AG04449 (cell line): Measurements from ENCODE around the gene SEPTIN10.

Experiments used
- CTCF ChIA-PET: fragments of 350-600 bp; formaldehyde crosslinking; extraction: SDS; loops from one replicate; lab custom pipeline; 2021; ENCODE audit warnings: antibody characterized with exemption; lab: Yijun Ruan, JAX
- POLR2A ChIA-PET: fragments of 400-600, 350-600 bp; formaldehyde crosslinking; extraction: SDS; loops from one replicate; lab custom pipeline; 2020; ENCODE audit warnings: antibody characterized with exemption, inconsistent platforms; lab: Yijun Ruan, JAX
- DNase-seq: peaks from one replicate; pipeline ENCODE4 v3.0.0-alpha.2; 2010; ENCODE audit warnings: low read depth, low spot score
- H3K4me3 ChIP-seq: 2 replicates; pipeline ENCODE4 v1.5.1; 2011; ENCODE audit warnings: low read depth, mild to moderate bottlenecking, control low read depth, low read length
- TF ChIP-seq, protein P1 (sequence below): IDR thresholded peaks from one replicate; pipeline ENCODE4 v1.5.1; 2011; ENCODE audit warnings: mild to moderate bottlenecking, moderate library complexity, low read length, control low read depth, inconsistent platforms; ENCODE audit not compliant: insufficient read depth; ENCODE audit errors: missing control alignments

Gene SEPTIN10

DNA sequence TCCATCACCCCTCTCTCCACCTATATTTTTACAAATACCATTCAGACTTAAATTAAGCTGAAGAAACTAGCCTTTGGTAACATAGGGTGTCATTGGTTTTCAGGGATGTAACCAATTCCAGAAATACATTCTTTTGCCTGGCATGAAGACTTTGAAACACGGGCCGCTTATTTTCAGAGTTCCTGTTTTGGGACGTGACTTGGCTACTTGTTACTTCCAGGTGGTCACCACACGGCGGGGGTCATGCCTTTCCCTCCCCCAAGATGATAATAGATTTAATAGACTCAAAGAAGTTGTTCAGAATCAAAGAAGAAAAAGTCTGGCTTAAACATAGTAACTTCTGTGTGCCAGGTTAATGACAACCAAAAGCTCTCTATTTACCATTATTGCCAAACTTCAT lies 110.6 kb downstream of the SEPTIN10 start:
- no peak overlapping the region for H3K4me3 ChIP-seq
- CTCF ChIA-PET = interaction anchor here (9.4 kb wide), 1 partner anchor 7 kb away, joined by 101 read pairs; no protein-coding TSS in a partner anchor
- TF ChIP-seq, protein P1, sequence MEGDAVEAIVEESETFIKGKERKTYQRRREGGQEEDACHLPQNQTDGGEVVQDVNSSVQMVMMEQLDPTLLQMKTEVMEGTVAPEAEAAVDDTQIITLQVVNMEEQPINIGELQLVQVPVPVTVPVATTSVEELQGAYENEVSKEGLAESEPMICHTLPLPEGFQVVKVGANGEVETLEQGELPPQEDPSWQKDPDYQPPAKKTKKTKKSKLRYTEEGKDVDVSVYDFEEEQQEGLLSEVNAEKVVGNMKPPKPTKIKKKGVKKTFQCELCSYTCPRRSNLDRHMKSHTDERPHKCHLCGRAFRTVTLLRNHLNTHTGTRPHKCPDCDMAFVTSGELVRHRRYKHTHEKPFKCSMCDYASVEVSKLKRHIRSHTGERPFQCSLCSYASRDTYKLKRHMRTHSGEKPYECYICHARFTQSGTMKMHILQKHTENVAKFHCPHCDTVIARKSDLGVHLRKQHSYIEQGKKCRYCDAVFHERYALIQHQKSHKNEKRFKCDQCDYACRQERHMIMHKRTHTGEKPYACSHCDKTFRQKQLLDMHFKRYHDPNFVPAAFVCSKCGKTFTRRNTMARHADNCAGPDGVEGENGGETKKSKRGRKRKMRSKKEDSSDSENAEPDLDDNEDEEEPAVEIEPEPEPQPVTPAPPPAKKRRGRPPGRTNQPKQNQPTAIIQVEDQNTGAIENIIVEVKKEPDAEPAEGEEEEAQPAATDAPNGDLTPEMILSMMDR = no peak
- no peak for DNase-seq
- POLR2A ChIA-PET = no interaction called here

DNA sequence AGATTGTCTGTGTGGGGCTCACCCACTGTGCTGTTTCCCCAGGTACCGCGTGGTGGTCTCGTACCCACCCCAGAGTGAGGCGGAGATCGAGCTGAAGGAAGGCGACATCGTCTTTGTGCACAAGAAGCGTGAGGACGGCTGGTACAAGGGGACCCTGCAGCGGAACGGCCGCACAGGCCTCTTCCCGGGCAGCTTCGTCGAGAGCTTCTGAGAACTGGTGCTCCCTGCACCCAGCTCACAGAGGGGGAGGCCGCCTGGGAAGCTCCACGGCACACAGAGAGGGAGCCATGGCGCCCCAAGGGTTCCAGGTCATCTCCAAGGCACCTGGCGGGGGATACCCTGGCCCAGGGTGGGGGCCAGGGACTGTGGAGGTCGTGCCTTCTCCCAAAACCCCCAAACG lies 112.3 kb downstream of the SEPTIN10 start:
- no peak for DNase-seq
- POLR2A ChIA-PET = no interaction called here
- no peak overlapping the region for H3K4me3 ChIP-seq
- CTCF ChIA-PET = interaction anchor here (9.4 kb wide), 1 partner anchor 9 kb away, joined by 101 read pairs; no protein-coding TSS in a partner anchor
- TF ChIP-seq, protein P1 = no peak

DNA sequence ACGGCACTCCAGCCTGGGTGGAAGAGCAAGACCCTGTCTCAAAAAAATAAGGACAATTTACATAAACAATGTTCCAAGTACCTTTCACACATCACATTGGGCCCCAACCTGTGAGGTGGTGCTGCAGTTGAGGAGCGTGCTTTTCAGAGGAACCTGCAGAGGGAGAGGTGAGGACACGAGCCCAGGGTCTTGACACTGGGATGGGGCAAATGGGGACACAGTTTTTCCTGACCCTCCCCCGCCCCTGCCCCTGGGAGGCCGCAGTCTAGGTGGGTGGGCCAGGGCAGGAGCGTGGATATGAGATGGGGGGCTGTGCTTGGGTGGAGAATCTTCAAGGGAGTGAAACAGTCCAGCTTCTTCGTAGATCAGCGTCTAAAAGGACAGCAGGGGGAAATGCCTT lies 112.9 kb downstream of the SEPTIN10 start:
- DNase-seq = no peak
- TF ChIP-seq, protein P1 = no peak
- no peak overlapping the region for H3K4me3 ChIP-seq
- CTCF ChIA-PET = interaction anchor here (9.4 kb wide), 1 partner anchor 10 kb away, joined by 101 read pairs; no protein-coding TSS in a partner anchor
- POLR2A ChIA-PET = no interaction called here

DNA sequence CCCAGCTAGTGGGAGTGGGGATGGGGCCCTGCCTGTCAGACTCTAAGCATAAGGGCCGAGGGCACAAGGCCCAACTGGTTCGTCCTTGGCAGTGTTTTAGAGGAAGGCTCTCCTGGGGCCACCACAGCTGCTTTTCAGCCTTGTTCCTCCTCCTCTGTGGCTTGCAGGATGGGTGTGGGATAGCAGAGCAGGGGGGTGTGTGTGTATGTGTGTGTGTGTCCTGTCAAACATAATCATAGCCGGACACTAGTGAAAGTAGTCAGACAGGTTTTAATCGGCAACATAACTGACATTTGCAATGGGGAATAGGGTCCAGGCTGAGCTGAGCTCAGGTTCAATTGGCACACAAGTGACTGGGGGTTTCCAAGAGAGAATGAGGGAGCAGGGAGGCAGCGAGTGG lies 114.2 kb downstream of the SEPTIN10 start:
- POLR2A ChIA-PET = no interaction called here
- no peak overlapping the region for H3K4me3 ChIP-seq
- DNase-seq = no peak
- TF ChIP-seq, protein P1 = no peak
- CTCF ChIA-PET = interaction anchor here (9.4 kb wide), 1 partner anchor 11 kb away, joined by 101 read pairs; no protein-coding TSS in a partner anchor

DNA sequence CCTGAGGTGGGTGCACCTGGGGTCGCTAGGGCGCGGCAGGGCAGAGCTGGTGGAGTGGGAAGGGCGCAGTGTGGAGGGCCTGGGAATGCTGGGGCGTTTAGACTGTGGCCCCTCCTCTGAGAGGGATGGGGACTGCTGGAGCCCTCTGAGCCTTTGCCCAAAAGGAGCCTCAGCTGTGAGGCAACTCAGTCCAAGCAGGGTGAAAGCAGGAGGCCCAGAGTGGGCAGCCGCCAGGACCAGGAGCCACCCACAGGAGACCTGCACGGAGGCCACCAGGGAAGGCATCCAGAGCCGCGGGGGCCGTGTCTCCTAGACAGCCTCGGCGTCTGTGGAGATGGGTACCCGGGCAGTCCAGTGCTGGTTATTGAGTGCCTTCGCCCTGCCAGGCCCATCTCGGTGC lies 114.9 kb downstream of the SEPTIN10 start:
- TF ChIP-seq, protein P1 = no peak
- H3K4me3 ChIP-seq = no peak overlapping the region
- DNase-seq = no peak
- ChIA-PET POLR2A (no interaction called here), CTCF (interaction anchor here (0.6 to 9.4 kb wide), 2 partner anchors 10 to 12 kb away, joined by 3 to 101 read pairs; no protein-coding TSS in a partner anchor)

DNA sequence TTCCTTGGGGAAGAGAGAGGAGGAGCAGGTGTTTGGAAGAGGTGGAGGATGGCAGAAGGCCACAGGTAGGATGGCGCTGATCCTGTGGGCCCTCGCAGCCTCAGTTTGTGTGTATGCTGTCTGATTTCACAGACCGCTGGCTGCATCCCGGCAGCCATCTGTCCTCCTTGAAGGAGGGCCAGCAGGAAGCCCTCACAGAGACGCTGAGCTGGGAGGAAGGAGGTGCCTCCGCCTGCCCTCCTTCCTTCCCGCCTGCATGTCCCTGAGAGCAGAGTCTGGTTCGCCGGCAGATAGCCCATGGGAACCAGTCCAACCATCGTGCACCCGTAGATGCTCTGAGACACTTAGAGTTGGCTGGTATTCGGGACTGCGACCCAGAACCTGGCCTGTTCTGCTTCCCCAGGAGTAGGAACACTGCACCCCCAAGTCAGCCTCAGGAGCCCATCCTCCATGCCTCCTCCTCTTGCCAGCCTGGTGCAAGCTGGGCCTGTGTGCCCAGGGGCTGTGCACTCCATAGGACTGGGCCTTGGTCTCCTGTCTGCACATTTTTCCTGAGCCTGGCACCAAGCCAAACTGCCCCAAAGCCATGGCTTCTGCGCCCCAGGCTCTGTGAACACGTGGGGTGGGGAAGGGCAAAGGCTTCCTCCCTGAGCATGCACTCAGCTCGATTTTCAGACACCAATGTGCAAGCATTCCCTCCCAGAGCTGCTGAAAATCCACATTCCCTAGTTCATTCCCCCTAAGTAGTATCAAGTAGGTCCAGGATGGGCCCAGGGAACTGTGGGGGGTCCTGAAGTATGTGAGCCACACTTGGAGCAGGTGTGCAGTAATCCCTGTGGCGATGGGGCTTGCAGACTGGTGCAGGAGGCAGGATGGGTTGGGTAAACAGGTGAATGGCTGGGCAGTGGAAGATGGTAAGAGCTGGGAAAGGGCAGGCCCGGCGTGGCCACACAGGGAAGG lies 115.6 kb downstream of the SEPTIN10 start:
- TF ChIP-seq, protein P1 = no peak
- ChIA-PET CTCF (interaction anchor here (0.6 to 9.4 kb wide), 5 partner anchors 9 to 401 kb away, joined by 3 to 101 read pairs (median 3); no protein-coding TSS in a partner anchor), POLR2A (no interaction called here)
- DNase-seq = no peak
- H3K4me3 ChIP-seq = no peak overlapping the region
